Body of pancreas (tissue), 4 donors: Measurements from ENCODE around the gene SMIM5.

Experiments used
- POLR2A ChIP-seq, 3 donors: fragments of 450-650 bp; IDR thresholded peaks; one replicate each; pipeline ENCODE4 v1.6.1; 2016; ENCODE audit warnings: antibody characterized with exemption in 3 of 3, mild to moderate bottlenecking in 2 of 3
- TF ChIP-seq, protein P1 (sequence below), 7 experiments: fragments of 450-650 bp in 4 of 7; fragments of 200-600 bp in 3 of 7; sonication (generic) in 3 of 7; IDR thresholded peaks; one replicate each; pipeline ENCODE4 v1.5.1; 2016 to 2019; ENCODE audit warnings: antibody characterized with exemption in 7 of 7

DNA sequence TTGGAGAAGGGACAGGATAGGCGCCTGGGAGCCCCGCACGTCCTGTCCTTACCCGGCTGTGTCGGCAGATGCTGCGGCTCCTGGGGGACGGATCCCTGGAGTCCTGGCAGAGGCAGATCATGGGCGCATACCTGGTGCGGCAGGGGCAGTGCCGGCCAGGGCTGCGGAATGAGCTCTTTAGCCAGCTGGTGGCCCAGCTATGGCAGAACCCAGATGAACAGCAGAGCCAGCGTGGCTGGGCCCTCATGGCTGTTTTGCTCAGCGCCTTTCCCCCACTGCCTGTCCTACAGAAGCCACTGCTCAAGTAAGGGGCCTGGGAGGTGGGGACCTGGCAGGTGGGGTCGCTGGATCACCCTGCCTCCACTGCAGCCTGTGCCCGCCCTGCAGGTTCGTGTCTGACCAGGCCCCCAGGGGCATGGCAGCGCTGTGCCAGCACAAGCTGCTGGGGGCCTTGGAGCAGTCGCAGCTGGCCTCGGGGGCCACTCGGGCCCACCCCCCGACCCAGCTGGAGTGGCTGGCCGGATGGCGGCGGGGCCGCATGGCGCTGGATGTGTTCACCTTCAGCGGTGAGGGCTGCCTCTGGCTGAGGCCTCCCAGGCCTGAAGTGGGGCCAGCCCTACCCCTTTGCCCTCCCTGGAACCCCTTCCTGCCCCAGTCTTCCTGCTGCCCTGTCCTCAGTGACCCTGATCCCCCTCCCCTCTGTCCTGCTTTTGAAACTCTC lies 20.2 kb upstream of the SMIM5 start:
- TF ChIP-seq, protein P1, sequence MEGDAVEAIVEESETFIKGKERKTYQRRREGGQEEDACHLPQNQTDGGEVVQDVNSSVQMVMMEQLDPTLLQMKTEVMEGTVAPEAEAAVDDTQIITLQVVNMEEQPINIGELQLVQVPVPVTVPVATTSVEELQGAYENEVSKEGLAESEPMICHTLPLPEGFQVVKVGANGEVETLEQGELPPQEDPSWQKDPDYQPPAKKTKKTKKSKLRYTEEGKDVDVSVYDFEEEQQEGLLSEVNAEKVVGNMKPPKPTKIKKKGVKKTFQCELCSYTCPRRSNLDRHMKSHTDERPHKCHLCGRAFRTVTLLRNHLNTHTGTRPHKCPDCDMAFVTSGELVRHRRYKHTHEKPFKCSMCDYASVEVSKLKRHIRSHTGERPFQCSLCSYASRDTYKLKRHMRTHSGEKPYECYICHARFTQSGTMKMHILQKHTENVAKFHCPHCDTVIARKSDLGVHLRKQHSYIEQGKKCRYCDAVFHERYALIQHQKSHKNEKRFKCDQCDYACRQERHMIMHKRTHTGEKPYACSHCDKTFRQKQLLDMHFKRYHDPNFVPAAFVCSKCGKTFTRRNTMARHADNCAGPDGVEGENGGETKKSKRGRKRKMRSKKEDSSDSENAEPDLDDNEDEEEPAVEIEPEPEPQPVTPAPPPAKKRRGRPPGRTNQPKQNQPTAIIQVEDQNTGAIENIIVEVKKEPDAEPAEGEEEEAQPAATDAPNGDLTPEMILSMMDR (IDR thresholded peaks at IDR 0.05): no peak
- TF ChIP-seq POLR2A (IDR thresholded peaks at IDR 0.05): no peak
